ENCODE results near the gene VAT1L. TPM values are rescaled to one million over a fixed set of nuclear protein-coding genes. Genes with fewer than 3 reads are reported as not detected.
A peak's percentile ranks its signal among the peaks of the same experiment; 100 is the strongest.
"Not testable (repeated sequence)": the region's sequence is repeated elsewhere in the genome, so short reads cannot be mapped to it uniquely, and the experiment has no call there.

VAT1L gene
- total RNA-seq, 1 donor from 2014 or later = 17.9 TPM

GRCh38 chr16:77943801-77944200 lies 155.4 kb downstream of the VAT1L start:
- H3K9me3 Mint-ChIP-seq (ENCODE audit: unreplicated experiment) = peaks cover 1% of the 10 kb centered on the region
- H3K4me3 Mint-ChIP-seq (ENCODE audit: unreplicated experiment) = no peak overlapping the region
- peaks cover 5% of the 10 kb centered on the region for H3K4me1 Mint-ChIP-seq (ENCODE audit: low read depth, unreplicated experiment)
- no peak for TF ChIP-seq CTCF (IDR thresholded peaks at IDR 0.05; ENCODE audit: partially characterized antibody, unreplicated experiment)
- DNase-seq = no peak
- H3K27me3 Mint-ChIP-seq (ENCODE audit: unreplicated experiment) = peaks cover 4% of the 10 kb centered on the region
- no peaks in the 10 kb centered on the region for H3K36me3 Mint-ChIP-seq (ENCODE audit: unreplicated experiment)
- no peak overlapping the region for H3K27ac Mint-ChIP-seq (ENCODE audit: unreplicated experiment)

- Mint-ChIP-seq H3K27me3 (ENCODE audit: unreplicated experiment) (peaks cover 4% of the 10 kb centered on the region), H3K36me3 (ENCODE audit: unreplicated experiment) (no peaks in the 10 kb centered on the region), H3K27ac (ENCODE audit: unreplicated experiment) (no peak overlapping the region), H3K4me1 (ENCODE audit: low read depth, unreplicated experiment) (peaks cover 9% of the 10 kb centered on the region), H3K9me3 (ENCODE audit: unreplicated experiment) (peaks cover 1% of the 10 kb centered on the region), H3K4me3 (ENCODE audit: unreplicated experiment) (no peak overlapping the region)
- DNase-seq = no peak
- TF ChIP-seq CTCF (IDR thresholded peaks at IDR 0.05; ENCODE audit: partially characterized antibody, unreplicated experiment) = no peak
Measured at GRCh38 chr16:77944631-77945030, 156.3 kb downstream of the VAT1L start.

- peaks cover 4% of the 10 kb centered on the region for H3K27me3 Mint-ChIP-seq (ENCODE audit: unreplicated experiment)
- H3K9me3 Mint-ChIP-seq (ENCODE audit: unreplicated experiment) = peaks cover 1% of the 10 kb centered on the region
- H3K36me3 Mint-ChIP-seq (ENCODE audit: unreplicated experiment) = no peaks in the 10 kb centered on the region
- no peak overlapping the region for H3K4me3 Mint-ChIP-seq (ENCODE audit: unreplicated experiment)
- H3K27ac Mint-ChIP-seq (ENCODE audit: unreplicated experiment) = no peak overlapping the region
- no peak for TF ChIP-seq CTCF (IDR thresholded peaks at IDR 0.05; ENCODE audit: partially characterized antibody, unreplicated experiment)
- no peak for DNase-seq
- peaks cover 10% of the 10 kb centered on the region for H3K4me1 Mint-ChIP-seq (ENCODE audit: low read depth, unreplicated experiment)
Measured at GRCh38 chr16:77945126-77945525, 156.8 kb downstream of the VAT1L start.

GRCh38 chr16:77946823-77947222 lies 158.5 kb downstream of the VAT1L start:
- DNase-seq = no peak

GRCh38 chr16:77947590-77947989 lies 159.2 kb downstream of the VAT1L start:
- not testable (repeated sequence) for DNase-seq; H3K4me1 Mint-ChIP-seq (ENCODE audit: low read depth, unreplicated experiment); H3K36me3 Mint-ChIP-seq (ENCODE audit: unreplicated experiment); H3K27me3 Mint-ChIP-seq (ENCODE audit: unreplicated experiment); H3K4me3 Mint-ChIP-seq (ENCODE audit: unreplicated experiment); H3K9me3 Mint-ChIP-seq (ENCODE audit: unreplicated experiment)
- H3K27ac Mint-ChIP-seq (ENCODE audit: unreplicated experiment) = peak overlapping the region; percentile 82

More at GRCh38 chr16:77946823-77947222, 158.5 kb downstream of the VAT1L start:
- TF ChIP-seq CTCF (IDR thresholded peaks at IDR 0.05; ENCODE audit: partially characterized antibody, unreplicated experiment) = no peak
- Mint-ChIP-seq H3K4me1 (ENCODE audit: low read depth, unreplicated experiment) (peaks cover 10% of the 10 kb centered on the region), H3K27ac (ENCODE audit: unreplicated experiment) (peak overlapping the region; percentile 82), H3K9me3 (ENCODE audit: unreplicated experiment) (peaks cover 1% of the 10 kb centered on the region), H3K27me3 (ENCODE audit: unreplicated experiment) (peaks cover 4% of the 10 kb centered on the region), H3K36me3 (ENCODE audit: unreplicated experiment) (no peaks in the 10 kb centered on the region), H3K4me3 (ENCODE audit: unreplicated experiment) (no peak overlapping the region)

Data from glutamatergic neuron (in vitro differentiated cells).